Astrocyte (in vitro differentiated cells and primary cell): ENCODE results near the gene DNAJC12. TPM values are rescaled to one million over a fixed set of nuclear protein-coding genes. Genes with fewer than 3 reads are reported as not detected.
"Not testable (repeated sequence)": the region's sequence is repeated elsewhere in the genome, so short reads cannot be mapped to it uniquely, and the experiment has no call there.

Experiments used
- DNase-seq: peaks from one replicate; pipeline ENCODE4 v3.0.0-alpha.2; 2010; ENCODE audit warnings: low read depth
- FAIRE-seq: peaks from 2 replicates; lab custom pipeline; 2011; peaks lifted over from hg19 to GRCh38; lab: Jason Lieb, UNC
- H2AFZ ChIP-seq: 2 replicates; pipeline ENCODE4 v1.6.0; 2012; ENCODE audit warnings: low read depth, low read length, inconsistent platforms
- H3K27ac ChIP-seq: 2 replicates; pipeline ENCODE4 v1.5.1; 2011; ENCODE audit warnings: low read depth, low read length, inconsistent platforms
- H3K27me3 ChIP-seq: 2 replicates; pipeline ENCODE4 v1.6.0; 2011; ENCODE audit warnings: low read length, inconsistent platforms; ENCODE audit not compliant: insufficient read depth
- H3K36me3 ChIP-seq: 2 replicates; pipeline ENCODE4 v1.5.1; 2011; ENCODE audit warnings: low read length, inconsistent platforms; ENCODE audit not compliant: insufficient read depth
- H3K4me1 ChIP-seq: 2 replicates; pipeline ENCODE4 v1.5.1; 2011; ENCODE audit warnings: low read length, inconsistent platforms; ENCODE audit not compliant: insufficient read depth
- H3K4me2 ChIP-seq: 2 replicates; pipeline ENCODE4 v1.6.0; 2012; ENCODE audit warnings: low read length, inconsistent platforms
- H3K4me3 ChIP-seq: 2 replicates; pipeline ENCODE4 v1.5.1; 2011; ENCODE audit warnings: low read depth, mild to moderate bottlenecking, low read length, inconsistent platforms; ENCODE audit not compliant: insufficient read depth
- H3K79me2 ChIP-seq: 2 replicates; pipeline ENCODE4 v1.6.0; 2012; ENCODE audit warnings: mild to moderate bottlenecking, low read length, inconsistent platforms; ENCODE audit not compliant: insufficient read depth
- H3K9ac ChIP-seq: 2 replicates; pipeline ENCODE4 v1.6.0; 2012; ENCODE audit warnings: mild to moderate bottlenecking, low read length, inconsistent platforms
- H3K9me3 ChIP-seq: 2 replicates; pipeline ENCODE4 v1.5.1; 2012; ENCODE audit warnings: low read depth, mild to moderate bottlenecking, low read length, inconsistent platforms; ENCODE audit not compliant: insufficient read depth
- H4K20me1 ChIP-seq: 2 replicates; pipeline ENCODE4 v1.6.0; 2012; ENCODE audit warnings: low read length, inconsistent platforms; ENCODE audit not compliant: insufficient read depth
- H3K27ac Mint-ChIP-seq: one replicate; pipeline ENCODE4 v1.8.0; 2021; ENCODE audit warnings: mild to moderate bottlenecking, mixed read lengths; ENCODE audit not compliant: unreplicated experiment
- H3K27me3 Mint-ChIP-seq: one replicate; pipeline ENCODE4 v1.8.0; 2021; ENCODE audit warnings: low read depth, mixed read lengths; ENCODE audit not compliant: unreplicated experiment
- H3K36me3 Mint-ChIP-seq: one replicate; pipeline ENCODE4 v1.8.0; 2021; ENCODE audit warnings: low read depth, mixed read lengths; ENCODE audit not compliant: unreplicated experiment
- H3K4me1 Mint-ChIP-seq: one replicate; pipeline ENCODE4 v1.8.0; 2021; ENCODE audit warnings: low read depth, mixed read lengths; ENCODE audit not compliant: unreplicated experiment
- H3K4me3 Mint-ChIP-seq: one replicate; pipeline ENCODE4 v1.8.0; 2021; ENCODE audit warnings: mild to moderate bottlenecking, moderate library complexity, mixed read lengths; ENCODE audit not compliant: unreplicated experiment
- H3K9me3 Mint-ChIP-seq: one replicate; pipeline ENCODE4 v1.8.0; 2021; ENCODE audit warnings: mild to moderate bottlenecking, mixed read lengths; ENCODE audit not compliant: unreplicated experiment
- CTCF ChIP-seq: IDR thresholded peaks from 2 replicates; pipeline ENCODE4 v1.5.1; 2011; ENCODE audit warnings: low read depth, mild to moderate bottlenecking, inconsistent platforms, low read length, moderate library complexity; ENCODE audit not compliant: insufficient read depth
- EZH2 ChIP-seq: IDR thresholded peaks from 2 replicates; pipeline ENCODE4 v1.6.1; 2012; ENCODE audit warnings: mild to moderate bottlenecking, low read length, inconsistent platforms; ENCODE audit not compliant: insufficient read depth
- total RNA-seq: library from RNA; stranded (reverse); gene quantifications from 2 replicates; pipeline ENCODE4 v1.2.1, GENCODE V29; 2021

Gene DNAJC12
- total RNA-seq, 1 donor from 2014 or later, result 2.1 TPM

- H3K4me1 Mint-ChIP-seq, result no peaks in the 10 kb centered on the region
- H3K27ac Mint-ChIP-seq, result no peak overlapping the region
- FAIRE-seq (no peak), DNase-seq (no peak)
- Histone ChIP-seq H3K4me2 (no peak overlapping the region), H3K9me3 (no peaks in the 10 kb centered on the region), H3K27me3 (no peaks in the 10 kb centered on the region), H3K9ac (no peak overlapping the region), H3K4me1 (no peaks in the 10 kb centered on the region), H3K36me3 (no peaks in the 10 kb centered on the region), H3K27ac (no peak overlapping the region), H3K79me2 (no peaks in the 10 kb centered on the region), H3K4me3 (no peak overlapping the region), H4K20me1 (no peaks in the 10 kb centered on the region), H2AFZ (no peak overlapping the region)
- peaks cover 6% of the 10 kb centered on the region for H3K9me3 Mint-ChIP-seq
- H3K27me3 Mint-ChIP-seq, result no peaks in the 10 kb centered on the region
- H3K4me3 Mint-ChIP-seq, result no peak overlapping the region
- no peaks in the 10 kb centered on the region for H3K36me3 Mint-ChIP-seq
- TF ChIP-seq CTCF (no peak), EZH2 (no peak)
Measured at GRCh38 chr10:67836972-67837371, 1.0 kb downstream of the DNAJC12 start.

DNA sequence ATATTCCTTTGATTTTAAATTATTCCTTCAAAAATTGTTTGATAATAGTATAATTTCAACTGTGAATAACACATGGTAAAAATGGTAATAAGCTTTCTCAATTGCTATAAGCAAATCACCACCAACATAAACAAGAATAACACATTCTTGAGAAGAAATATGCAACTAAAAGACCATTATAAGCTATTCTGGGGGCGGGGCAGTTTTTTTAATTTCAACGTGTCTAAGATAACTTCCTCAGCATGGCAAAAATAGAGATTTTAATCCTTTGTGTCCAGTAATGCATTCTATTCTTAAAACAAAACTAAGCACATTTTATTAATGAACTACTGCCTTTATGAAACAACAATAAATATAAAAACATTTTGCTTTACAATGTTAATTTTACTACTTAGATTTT is 1.5 kb downstream of the DNAJC12 start:
- H3K9ac ChIP-seq, result no peak overlapping the region
- FAIRE-seq (no peak), DNase-seq (no peak)
- Mint-ChIP-seq H3K9me3 (peaks cover 1% of the 10 kb centered on the region), H3K27me3 (no peaks in the 10 kb centered on the region), H3K4me3 (no peak overlapping the region), H3K36me3 (no peaks in the 10 kb centered on the region), H3K27ac (no peak overlapping the region), H3K4me1 (no peaks in the 10 kb centered on the region)
- H3K36me3 ChIP-seq, result no peaks in the 10 kb centered on the region
- H2AFZ ChIP-seq, result no peak overlapping the region
- H3K27me3 ChIP-seq, result no peaks in the 10 kb centered on the region
- H3K79me2 ChIP-seq, result no peaks in the 10 kb centered on the region
- TF ChIP-seq CTCF (no peak), EZH2 (no peak)
- no peak overlapping the region for H3K4me3 ChIP-seq
- no peaks in the 10 kb centered on the region for H3K9me3 ChIP-seq
- no peaks in the 10 kb centered on the region for H4K20me1 ChIP-seq
- H3K4me1 ChIP-seq, result no peaks in the 10 kb centered on the region
- no peak overlapping the region for H3K27ac ChIP-seq
- no peak overlapping the region for H3K4me2 ChIP-seq

GRCh38 chr10:67835541-67836394 is 2.2 kb downstream of the DNAJC12 start:
- H3K27ac ChIP-seq, FAIRE-seq, H3K4me2 ChIP-seq: not testable (repeated sequence)

More at GRCh38 chr10:67835541-67836394, 2.2 kb downstream of the DNAJC12 start:
- H2AFZ ChIP-seq, H3K4me1 Mint-ChIP-seq, H3K79me2 ChIP-seq, H3K4me1 ChIP-seq, H4K20me1 ChIP-seq, H3K36me3 Mint-ChIP-seq, H3K4me3 ChIP-seq, H3K9me3 Mint-ChIP-seq, H3K27me3 ChIP-seq, H3K27me3 Mint-ChIP-seq, H3K9ac ChIP-seq, DNase-seq, H3K27ac Mint-ChIP-seq, H3K4me3 Mint-ChIP-seq, H3K9me3 ChIP-seq, H3K36me3 ChIP-seq: not testable (repeated sequence)
